H1 (cell line): ENCODE data around the gene PSMC5. TPM values are rescaled to one million over a fixed set of nuclear protein-coding genes. Genes with fewer than 3 reads are reported as not detected.
A peak's percentile ranks its signal among the peaks of the same experiment; 100 is the strongest.
"Not testable (repeated sequence)": the region's sequence is repeated elsewhere in the genome, so short reads cannot be mapped to it uniquely, and the experiment has no call there.

Experiments
- CTCF ChIA-PET: fragments of 300-600 bp; sonication (Branson Sonifier 250); formaldehyde crosslinking; loops from one replicate; lab custom pipeline; 2021; ENCODE audit not compliant: partially characterized antibody; lab: Charles Lee
- POLR2A ChIA-PET: fragments of 300-600 bp; sonication (Branson Sonifier 250); formaldehyde crosslinking; loops from one replicate; lab custom pipeline; 2021; ENCODE audit warnings: inconsistent platforms; ENCODE audit not compliant: partially characterized antibody; lab: Charles Lee
- DNase-seq, 2 experiments: peaks; one replicate each; pipeline versions ENCODE4 v3.0.0 to v3.0.0-alpha.2; 2010 to 2022; ENCODE audit warnings: low spot score in 2 of 2, low read depth in 1 of 2, mixed read lengths in 1 of 2
- FAIRE-seq: peaks from 2 replicates; lab custom pipeline; 2011; peaks lifted over from hg19 to GRCh38; lab: Jason Lieb, UNC
- H2AFZ ChIP-seq: 2 replicates; pipeline ENCODE4 v1.8.1; 2012; ENCODE audit warnings: low read length, inconsistent platforms
- H2AK5ac ChIP-seq: 2 replicates; pipeline ENCODE4 v1.6.1; 2013; ENCODE audit warnings: low read depth, low read length
- H2BK120ac ChIP-seq: replicated peaks from 2 replicates; pipeline ENCODE3; 2013; ENCODE audit warnings: low read depth, low read length, inconsistent platforms
- H2BK12ac ChIP-seq: 2 replicates; pipeline ENCODE4 v1.6.1; 2013; ENCODE audit warnings: low read depth, low read length
- H2BK15ac ChIP-seq: 2 replicates; pipeline ENCODE4 v1.6.1; 2013; ENCODE audit warnings: low read length
- H2BK20ac ChIP-seq: 2 replicates; pipeline ENCODE4 v1.6.1; 2013; ENCODE audit warnings: low read length
- H2BK5ac ChIP-seq: 2 replicates; pipeline ENCODE4 v1.6.1; 2013; ENCODE audit warnings: low read depth, low read length
- H3K14ac ChIP-seq: 2 replicates; pipeline ENCODE4 v1.6.1; 2013; ENCODE audit warnings: inconsistent platforms; ENCODE audit not compliant: insufficient read length
- H3K18ac ChIP-seq: 2 replicates; pipeline ENCODE4 v1.6.1; 2013; ENCODE audit warnings: low read length; ENCODE audit errors: extremely low read depth
- H3K23ac ChIP-seq: 2 replicates; pipeline ENCODE4 v1.6.1; 2013; ENCODE audit warnings: inconsistent platforms; ENCODE audit not compliant: insufficient read length
- H3K23me2 ChIP-seq: 2 replicates; pipeline ENCODE4 v1.6.1; 2013; ENCODE audit warnings: low read depth, low read length
- H3K27ac ChIP-seq: 2 replicates; pipeline ENCODE4 v1.6.1; 2011; ENCODE audit warnings: low read depth, low read length, inconsistent platforms
- H3K27me3 ChIP-seq, 4 experiments: replicated peaks in 1 of 4; 1 replicate in 1 of 4; 2 replicates in 3 of 4; pipeline versions ENCODE4 v1.6.1 to v1.8.1; 2011 to 2013; ENCODE audit warnings: low read length in 3 of 4, mild to moderate bottlenecking in 3 of 4, inconsistent platforms in 2 of 4, mixed read lengths in 2 of 4, moderate library complexity in 1 of 4; ENCODE audit not compliant: control insufficient read depth in 3 of 4, insufficient read depth in 3 of 4; ENCODE audit errors: extremely low read depth in 1 of 4
- H3K36me3 ChIP-seq, 4 experiments: 2 replicates each; pipeline versions ENCODE4 v1.6.1 to v1.8.1; 2011 to 2013; ENCODE audit warnings: mild to moderate bottlenecking in 4 of 4, low read length in 3 of 4, moderate library complexity in 2 of 4, control low read depth in 1 of 4, inconsistent platforms in 1 of 4; ENCODE audit not compliant: insufficient read depth in 4 of 4, control insufficient read depth in 2 of 4
- H3K4ac ChIP-seq: replicated peaks from 2 replicates; pipeline ENCODE3; 2013; ENCODE audit warnings: low read length, low read depth, mixed read lengths, inconsistent platforms; ENCODE audit not compliant: insufficient read length
- H3K4me1 ChIP-seq, 4 experiments: replicated peaks in 1 of 4; 1 replicate in 1 of 4; 2 replicates in 3 of 4; pipeline versions ENCODE4 v1.6.1 to v1.8.1; 2011 to 2013; ENCODE audit warnings: low read length in 3 of 4, inconsistent platforms in 2 of 4, mixed read lengths in 1 of 4; ENCODE audit not compliant: insufficient read depth in 4 of 4, control insufficient read depth in 3 of 4
- H3K4me2 ChIP-seq, 2 experiments: 2 replicates each; pipeline versions ENCODE4 v1.6.1 to v1.8.1; 2011 to 2013; ENCODE audit warnings: low read depth in 2 of 2, low read length in 2 of 2, control low read depth in 1 of 2, inconsistent platforms in 1 of 2, mild to moderate bottlenecking in 1 of 2; ENCODE audit not compliant: insufficient read depth in 1 of 2
- H3K4me3 ChIP-seq, 4 experiments: fragments of 200-600, 300-600 bp in 1 of 4; sonication (generic), shearing (Covaris generic), sonication (Bioruptor Twin) in 1 of 4; 2 replicates each; pipeline versions ENCODE4 v1.5.1 to v1.8.1; 2011 to 2016; ENCODE audit warnings: low read length in 4 of 4, low read depth in 3 of 4, control low read depth in 2 of 4, inconsistent platforms in 2 of 4, mild to moderate bottlenecking in 2 of 4, mixed read lengths in 1 of 4, moderate library complexity in 1 of 4; ENCODE audit not compliant: insufficient read depth in 2 of 4; ENCODE audit errors: extremely low read depth in 1 of 4
- H3K56ac ChIP-seq: replicated peaks from 2 replicates; pipeline ENCODE3; 2013; ENCODE audit warnings: low read depth, mild to moderate bottlenecking, mixed read lengths, low read length, inconsistent platforms; ENCODE audit not compliant: insufficient read length
- H3K79me1 ChIP-seq: 2 replicates; pipeline ENCODE4 v1.6.1; 2013; ENCODE audit warnings: low read depth, low read length, control low read depth
- H3K79me2 ChIP-seq, 2 experiments: 2 replicates each; pipeline versions ENCODE4 v1.6.1 to v1.8.1; 2012 to 2013; ENCODE audit warnings: low read length in 2 of 2, mild to moderate bottlenecking in 2 of 2, inconsistent platforms in 1 of 2; ENCODE audit not compliant: insufficient read depth in 2 of 2, control insufficient read depth in 1 of 2
- H3K9ac ChIP-seq, 4 experiments: replicated peaks in 1 of 4; 1 replicate in 1 of 4; 2 replicates in 3 of 4; pipeline versions ENCODE4 v1.6.1 to v1.8.1; 2011 to 2013; ENCODE audit warnings: low read depth in 3 of 4, low read length in 3 of 4, control low read depth in 2 of 4, mild to moderate bottlenecking in 2 of 4, moderate library complexity in 2 of 4, inconsistent platforms in 1 of 4; ENCODE audit errors: extremely low read depth in 1 of 4
- H3K9me3 ChIP-seq, 2 experiments: 2 replicates each; pipeline versions ENCODE4 v1.6.1 to v1.8.1; 2012 to 2013; ENCODE audit warnings: mild to moderate bottlenecking in 2 of 2, moderate library complexity in 2 of 2, control low read depth in 1 of 2, inconsistent platforms in 1 of 2, low read depth in 1 of 2, low read length in 1 of 2, mixed read lengths in 1 of 2; ENCODE audit not compliant: insufficient read depth in 2 of 2
- H4K20me1 ChIP-seq, 2 experiments: replicated peaks in 1 of 2; 2 replicates each; pipeline versions ENCODE3 to v1.8.1; 2011 to 2013; ENCODE audit warnings: inconsistent platforms in 2 of 2, low read length in 2 of 2, mild to moderate bottlenecking in 1 of 2; ENCODE audit not compliant: insufficient read depth in 2 of 2, control insufficient read depth in 1 of 2
- H4K5ac ChIP-seq: 2 replicates; pipeline ENCODE4 v1.6.1; 2013; ENCODE audit warnings: low read length, low read depth, mixed read lengths, inconsistent platforms; ENCODE audit not compliant: insufficient read length
- H4K8ac ChIP-seq: 2 replicates; pipeline ENCODE4 v1.8.0; 2013; ENCODE audit warnings: mild to moderate bottlenecking, moderate library complexity, low read length, inconsistent platforms; ENCODE audit not compliant: insufficient read depth; ENCODE audit errors: extremely low read depth
- H4K91ac ChIP-seq: replicated peaks from 2 replicates; pipeline ENCODE3; 2013; ENCODE audit warnings: low read length, mixed read lengths, inconsistent platforms; ENCODE audit not compliant: insufficient read length
- WGBS, 2 experiments: shearing (Covaris generic) in 1 of 2; methylation state at CpG; one replicate each; pipeline versions ENCODE4 v1.1.6 to v1.1.7; 2013 to 2015; ENCODE audit warnings: low lambda C conversion rate in 2 of 2, mixed read lengths in 2 of 2, inconsistent platforms in 1 of 2, low coverage in 1 of 2, missing lambda C conversion rate in 1 of 2; ENCODE audit not compliant: insufficient replicate concordance in 2 of 2, insufficient coverage in 1 of 2, insufficient read length in 1 of 2; ENCODE audit errors: extremely low coverage in 1 of 2, missing lambda C conversion rate in 1 of 2; 5-methylcytosine and 5-hydroxymethylcytosine counted together
- polyA plus RNA-seq, 7 experiments: library from polyadenylated mRNA; depleted of rRNA in 3 of 7; stranded (reverse) in 5 of 7; unstranded in 2 of 7; fragments of >200 nt in 5 of 7; fragments of 200-250 nt in 2 of 7; gene quantifications; 1 replicate in 5 of 7; 2 replicates in 1 of 7; 4 replicates in 1 of 7; pipeline versions ENCODE4 v1.2.1 to v1.2.3, GENCODE V29; 2011 to 2013; ENCODE audit warnings: missing spikeins in 2 of 7, mixed read lengths in 2 of 7
- total RNA-seq: library from RNA; stranded (reverse); fragmentation: NEBNext Ultra II Directional; extraction: Animal tissue kit (Norgen Biotek cat#: 25700); gene quantifications from 2 replicates; pipeline ENCODE4 v1.2.1, GENCODE V29; 2021

The PSMC5 gene
- total and polyA plus RNA-seq, 2 of the 8 experiments (the other 6 are each of a cell fraction or from before 2014, with no cell fraction given) = 172 to 180 TPM

GRCh38 chr17:63796375-63796774 is 30.9 kb upstream of the PSMC5 start:
- H2BK15ac ChIP-seq, H3K4me2 ChIP-seq, CTCF ChIA-PET, H3K79me1 ChIP-seq, H4K8ac ChIP-seq, H3K27me3 ChIP-seq, H2BK12ac ChIP-seq, H3K27ac ChIP-seq, H3K4me3 ChIP-seq, H2AK5ac ChIP-seq, H3K9me3 ChIP-seq, H3K18ac ChIP-seq, H2AFZ ChIP-seq, FAIRE-seq, H3K9ac ChIP-seq, H3K14ac ChIP-seq, H4K91ac ChIP-seq, H3K4ac ChIP-seq, H4K5ac ChIP-seq, H4K20me1 ChIP-seq, H3K23ac ChIP-seq, H3K23me2 ChIP-seq, H2BK5ac ChIP-seq, H2BK120ac ChIP-seq, H3K56ac ChIP-seq, H2BK20ac ChIP-seq, H3K4me1 ChIP-seq: not testable (repeated sequence)
- WGBS, 2 experiments = 97% methylated on average over 10 of the region's 10 CpGs; no CpG with 5 or more reads in 1 of the 2 experiments
- Histone ChIP-seq H3K36me3 (peaks cover 35 to 97% (median 75%) of the 10 kb centered on the region in 4 experiments), H3K79me2 (peaks cover 0 to 15% of the 10 kb centered on the region in 2 experiments; a peak in 2 of 4 replicates)
- peak in 1 of 2 experiments; percentile 10 for DNase-seq
- POLR2A ChIA-PET = interaction anchor here (1.1 to 5.9 kb wide), 5 partner anchors 18 to 39 kb away, joined by 3 to 34 read pairs (median 4); partner anchors contain the start of genes CCDC47 and DDX42
